Measurements from ENCODE around the gene MRC2.

Gene MRC2

DNA sequence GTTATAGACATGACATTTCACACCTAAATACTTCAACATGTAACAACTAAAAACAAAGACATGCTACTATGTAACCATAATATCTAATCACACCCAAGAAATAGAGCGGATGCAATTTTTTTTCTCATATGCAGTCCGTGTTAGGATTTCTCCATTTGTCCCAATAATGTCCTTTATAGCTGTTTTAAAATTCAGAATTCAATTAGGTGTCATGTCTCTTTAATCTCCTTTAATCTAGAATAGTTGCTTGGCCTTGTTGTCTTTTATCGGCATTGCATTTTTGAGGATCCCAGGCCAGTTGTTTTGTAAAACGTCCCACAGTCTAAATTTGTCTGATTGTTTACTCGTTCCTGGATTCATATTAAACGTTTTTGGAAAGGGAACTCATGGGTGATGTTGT is 14.5 kb downstream of the MRC2 start:
- no peak for DNase-seq

DNA sequence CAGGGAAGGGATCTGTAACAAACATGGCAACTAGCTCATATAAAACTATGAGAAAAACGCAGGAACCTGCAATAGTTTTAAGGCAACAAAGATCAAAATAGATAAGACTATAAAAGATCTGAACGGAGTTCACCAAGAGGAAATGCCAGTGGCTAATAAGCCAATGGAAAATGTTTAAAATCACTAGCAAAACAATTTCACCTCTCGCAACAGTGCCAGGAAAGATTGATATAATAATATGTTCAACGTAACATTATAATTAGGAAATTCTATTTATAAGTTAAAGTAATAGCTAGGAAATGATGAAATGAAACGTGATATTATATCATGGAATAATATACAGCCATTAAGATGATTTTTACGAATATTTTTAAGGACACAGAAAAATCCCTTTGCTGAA is 16.0 kb downstream of the MRC2 start:
- no peak for DNase-seq

DNA sequence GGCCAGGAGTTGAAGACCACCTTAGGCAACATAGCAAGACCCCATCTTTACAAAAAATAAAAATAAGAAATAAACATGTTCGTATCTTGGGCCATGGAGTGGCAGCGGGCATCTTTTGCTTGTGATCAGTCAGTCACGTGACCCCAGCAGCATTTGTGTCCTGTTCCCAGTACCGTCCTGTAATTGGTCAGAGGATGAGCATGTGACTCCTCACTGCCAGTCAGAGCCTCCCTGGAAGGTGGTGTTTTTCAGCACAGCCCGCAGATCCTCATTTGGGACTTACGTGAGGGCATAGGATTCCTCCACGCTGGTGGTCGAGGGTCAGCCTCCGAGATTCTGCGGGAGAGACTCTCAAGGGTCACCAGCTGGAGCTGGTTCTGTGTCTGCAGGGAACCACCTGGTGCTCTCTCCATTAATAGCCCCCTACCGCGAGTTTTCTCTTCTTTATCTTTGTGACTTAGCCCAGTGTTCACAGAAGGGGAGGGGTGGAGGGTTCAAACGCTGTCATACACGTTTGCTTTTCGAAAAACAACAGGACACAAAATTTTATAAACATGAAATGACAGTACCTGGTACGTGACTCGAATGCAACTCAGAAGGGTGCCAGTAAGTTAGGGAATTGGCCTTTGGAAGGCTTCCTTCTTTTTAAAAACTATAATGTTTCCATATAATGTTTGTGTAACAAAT is 17.2 kb downstream of the MRC2 start:
- no peak for DNase-seq

DNA sequence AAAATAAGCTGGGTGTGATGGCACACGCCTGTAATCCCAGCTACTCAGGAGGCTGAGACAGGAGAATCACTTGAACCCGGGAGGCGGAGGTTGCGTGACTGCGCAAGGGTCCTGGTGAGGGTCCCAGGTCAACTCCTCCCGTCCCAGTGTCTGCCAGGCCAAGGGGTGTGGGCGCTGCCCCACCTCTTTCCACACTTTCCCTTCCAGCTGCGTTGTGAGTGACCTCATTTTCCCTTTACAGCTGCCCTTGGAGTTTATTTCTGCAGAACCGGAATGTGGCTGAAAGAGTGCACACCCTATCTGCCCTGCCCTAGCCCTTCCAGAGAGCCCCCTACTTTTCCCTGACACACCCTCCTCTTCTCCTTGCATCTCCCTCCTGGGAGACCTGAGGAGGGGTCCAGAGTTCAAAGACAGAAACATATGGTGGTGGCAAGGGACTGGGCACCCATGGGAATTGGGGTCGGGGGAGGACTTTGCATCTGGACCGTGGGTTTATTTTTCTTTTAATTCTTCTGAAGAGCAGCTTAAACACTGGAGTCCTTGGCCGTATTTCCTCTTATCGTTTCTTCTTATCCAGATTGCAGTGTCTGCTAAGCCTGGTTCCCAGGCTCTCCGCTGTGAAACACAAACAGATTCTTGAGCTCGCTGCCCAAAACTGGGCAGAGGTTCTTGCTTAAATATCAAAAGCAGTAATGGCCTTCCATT is 20.9 kb downstream of the MRC2 start:
- no peak for DNase-seq

DNA sequence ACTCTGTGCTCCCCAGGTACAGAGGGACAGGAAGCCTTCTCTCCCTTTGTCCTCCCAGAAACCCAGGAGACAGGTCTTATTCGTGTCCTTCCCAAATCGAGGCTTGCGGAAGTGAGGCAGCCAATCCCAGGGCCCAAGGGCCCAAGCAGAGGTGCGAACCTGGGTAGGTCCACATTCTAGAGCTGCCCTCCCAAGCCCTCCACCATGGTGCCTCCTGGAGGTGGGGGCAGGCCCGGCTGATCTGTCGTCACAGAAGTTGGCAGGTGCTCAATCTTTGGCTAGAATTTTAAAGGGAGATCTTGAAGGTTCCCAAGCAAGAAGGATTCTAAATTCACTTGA is 21.5 kb downstream of the MRC2 start:
- DNase-seq = no peak

DNA sequence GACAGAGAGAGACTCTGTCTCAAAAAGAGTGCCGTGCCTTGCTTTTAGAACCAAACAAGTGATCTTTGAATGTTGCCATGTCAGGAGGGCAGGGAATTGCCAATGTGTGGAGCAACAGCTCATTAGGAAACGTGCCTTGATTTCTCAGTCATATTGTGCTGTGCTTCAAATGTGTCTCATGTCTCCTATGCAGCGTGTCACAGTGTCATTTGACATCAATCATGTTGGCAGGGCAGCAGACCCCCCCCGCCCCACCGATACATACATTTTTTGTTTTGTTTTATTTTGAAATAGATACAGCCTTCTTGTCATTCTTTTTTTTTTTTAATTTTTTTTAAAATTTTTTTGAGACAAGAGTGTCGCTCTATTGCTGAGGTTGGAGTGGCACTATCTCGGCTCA is 22.1 kb downstream of the MRC2 start:
- DNase-seq = no peak

DNA sequence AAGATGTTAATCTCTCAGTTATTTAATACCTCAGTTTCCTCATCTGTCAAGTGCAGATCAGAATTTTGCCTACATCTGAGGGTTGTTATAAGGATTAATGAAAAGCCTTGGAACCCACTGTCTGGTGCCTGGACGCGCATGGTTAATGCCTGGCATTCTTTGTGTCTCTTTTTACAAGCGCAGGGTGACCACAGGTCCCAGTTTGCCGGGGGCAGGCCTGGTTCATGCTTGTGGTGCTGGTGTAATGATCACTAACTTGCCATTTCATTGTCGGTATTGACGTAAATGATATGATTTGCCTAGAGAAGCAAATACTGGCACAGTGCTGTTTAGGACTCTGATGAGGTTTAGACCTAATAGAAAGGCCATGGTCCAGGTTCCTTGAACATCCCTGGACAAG is 23.1 kb downstream of the MRC2 start:
- no peak for DNase-seq

DNA sequence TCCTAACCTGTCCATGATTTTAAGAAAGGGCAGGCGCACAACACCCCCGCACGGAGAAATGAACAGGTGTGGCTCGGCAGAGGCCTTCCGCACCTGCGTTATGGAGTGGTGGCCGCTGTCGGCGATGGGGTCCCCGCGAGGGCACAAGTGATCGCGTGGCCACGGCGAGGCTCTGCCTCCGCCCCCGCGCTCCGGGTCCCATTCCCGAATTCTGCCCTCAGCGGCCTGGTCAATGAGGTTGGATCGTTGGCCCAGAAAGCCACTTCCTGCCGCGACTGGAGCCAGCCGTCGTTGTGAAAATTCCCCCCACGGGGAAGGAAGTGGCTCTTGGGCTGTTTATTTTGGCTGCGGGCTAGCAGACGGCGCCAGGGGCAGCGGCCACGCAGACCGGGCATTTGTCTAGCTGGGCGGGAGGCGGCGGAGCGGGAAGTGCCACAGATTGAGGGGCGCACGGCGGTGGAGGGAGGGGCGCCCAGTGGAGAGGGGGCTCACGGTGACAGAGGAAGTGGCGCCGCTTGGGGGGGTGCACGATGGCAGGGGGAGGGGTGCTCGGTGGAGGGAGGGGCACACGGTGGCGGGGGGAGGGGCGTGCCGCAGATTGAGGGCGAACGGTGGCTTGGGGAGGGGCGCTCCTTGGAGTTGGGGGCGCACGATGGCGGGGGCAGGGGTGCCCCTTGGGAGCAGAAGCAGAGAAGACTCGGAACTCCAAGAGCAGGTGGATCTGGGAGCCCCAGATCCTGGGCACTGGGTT is 25.0 kb downstream of the MRC2 start:
- peak; percentile 55 to 60 for DNase-seq

DNA sequence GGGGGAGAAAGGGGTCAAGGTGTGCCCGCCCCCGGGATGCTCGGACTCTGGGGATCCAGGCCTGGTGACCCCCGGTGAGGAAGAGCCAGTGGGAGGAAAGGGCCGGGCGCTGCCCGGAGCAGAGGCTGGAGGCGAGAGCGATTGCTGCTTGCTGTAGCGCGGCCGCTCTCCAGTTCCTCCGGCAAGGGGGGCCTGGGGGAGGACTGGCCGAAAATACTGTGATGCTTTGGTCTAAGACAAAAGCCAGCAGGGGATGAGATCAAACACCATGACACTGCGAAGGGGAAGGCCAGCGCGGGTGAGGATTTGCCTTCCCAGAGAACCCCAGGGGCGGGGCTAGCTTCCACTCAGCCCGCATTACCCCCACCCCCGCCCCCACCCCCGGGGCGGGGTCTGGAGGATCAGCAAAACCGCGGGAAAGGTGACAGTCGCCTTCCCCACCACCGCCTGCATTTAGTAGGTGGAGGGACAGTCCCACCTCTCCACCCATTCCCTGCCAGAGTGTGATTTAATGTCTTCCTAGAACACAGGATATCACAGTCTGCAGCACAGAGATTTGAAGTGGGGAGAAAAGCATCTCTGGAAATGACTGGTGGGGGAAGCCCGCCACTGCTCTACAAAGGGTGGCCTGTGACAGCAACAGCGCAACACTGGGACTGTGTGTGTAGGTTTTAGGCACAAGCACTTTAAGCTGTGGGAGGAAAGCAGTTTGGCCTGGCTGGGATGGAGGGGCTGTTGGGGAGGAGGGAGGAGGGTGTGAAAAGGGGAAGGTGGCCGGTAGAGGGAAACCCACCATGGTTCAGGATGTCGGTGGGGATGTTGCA is 25.7 kb downstream of the MRC2 start:
- peak; percentile 42 to 66 for DNase-seq

DNA sequence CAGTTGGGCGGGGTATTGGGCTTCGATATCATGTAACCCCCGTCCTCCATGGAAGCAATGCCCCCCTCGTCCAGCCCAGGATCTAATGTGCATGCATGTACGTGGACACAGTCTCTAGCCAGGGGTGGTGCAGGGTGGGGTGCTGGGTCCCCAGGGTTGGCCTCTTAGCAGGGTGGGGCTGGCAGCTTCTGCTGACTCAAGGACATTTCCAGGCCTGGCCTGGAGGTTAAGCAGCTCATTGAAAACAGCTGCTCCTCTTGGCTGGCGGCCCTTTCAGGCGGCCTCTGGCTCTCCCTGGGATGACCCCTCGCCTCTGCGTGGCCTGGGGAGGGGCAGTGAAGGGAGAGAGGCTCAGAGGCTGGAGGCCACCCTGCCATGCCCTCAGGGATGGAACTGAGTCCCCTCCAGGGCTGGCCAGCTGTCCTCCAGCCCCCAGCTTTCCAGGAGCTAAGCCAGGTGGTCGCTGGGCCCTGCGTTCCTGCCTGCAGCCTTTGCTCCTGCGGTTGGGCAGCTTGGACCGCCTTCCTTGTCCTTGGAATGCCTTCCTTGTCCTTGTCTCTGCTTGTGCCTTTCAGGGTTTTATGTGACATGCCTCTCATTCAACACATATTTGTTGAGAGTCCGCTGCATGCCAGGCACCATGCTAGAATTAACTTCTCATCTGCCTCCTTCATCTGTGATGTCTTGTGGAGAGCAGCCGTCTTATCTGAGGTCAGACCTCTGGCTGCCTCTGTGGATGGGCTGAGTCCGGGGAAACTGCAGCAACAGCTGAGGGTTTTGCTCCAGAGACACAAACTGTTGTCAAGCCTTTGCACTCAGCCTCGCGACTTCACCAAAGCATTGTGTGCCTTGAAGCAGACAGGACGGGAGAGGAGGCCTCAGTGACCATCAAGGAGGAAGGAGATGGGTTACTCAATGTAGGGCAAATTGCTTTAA is 26.6 kb downstream of the MRC2 start:
- DNase-seq = no peak

DNA sequence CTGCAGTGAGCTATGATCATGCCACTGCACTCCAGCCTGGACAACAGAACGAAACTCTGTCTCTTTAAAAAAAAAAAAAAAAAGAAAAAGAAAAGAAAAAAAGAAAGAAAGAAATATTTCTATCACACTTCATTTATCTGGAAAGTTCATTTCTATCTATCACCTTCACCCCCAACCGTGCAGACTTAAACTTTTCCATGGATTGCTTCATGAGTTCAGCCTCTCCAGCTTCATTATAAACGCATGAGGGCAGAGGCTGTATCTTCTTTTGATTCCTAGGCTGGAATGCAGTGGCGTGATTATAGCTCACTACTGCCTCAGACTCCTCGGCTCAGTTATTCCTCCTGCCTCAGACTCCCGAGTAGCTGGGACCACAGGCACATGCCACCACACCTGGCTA is 28.2 kb downstream of the MRC2 start:
- DNase-seq = no peak

DNA sequence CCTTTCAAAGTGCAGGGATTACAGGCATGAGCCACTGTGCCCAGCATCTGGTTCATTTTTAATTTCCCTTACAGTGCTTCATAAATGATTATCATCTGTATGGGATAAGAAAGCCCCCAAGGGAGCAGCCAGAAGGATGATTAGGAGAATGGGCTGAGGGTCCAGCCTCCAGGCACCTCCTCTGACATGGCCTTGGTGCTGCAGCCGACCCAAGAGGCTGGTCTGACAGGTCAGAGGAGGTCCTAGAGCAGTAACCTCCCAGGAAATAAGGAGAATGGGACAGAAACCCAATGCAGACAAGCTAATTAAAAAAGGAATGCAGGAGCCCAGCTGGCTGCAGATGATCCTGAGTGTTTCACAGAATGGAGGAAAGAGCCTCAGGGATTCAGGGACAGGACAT is 29.0 kb downstream of the MRC2 start:
- no peak for DNase-seq

DNA sequence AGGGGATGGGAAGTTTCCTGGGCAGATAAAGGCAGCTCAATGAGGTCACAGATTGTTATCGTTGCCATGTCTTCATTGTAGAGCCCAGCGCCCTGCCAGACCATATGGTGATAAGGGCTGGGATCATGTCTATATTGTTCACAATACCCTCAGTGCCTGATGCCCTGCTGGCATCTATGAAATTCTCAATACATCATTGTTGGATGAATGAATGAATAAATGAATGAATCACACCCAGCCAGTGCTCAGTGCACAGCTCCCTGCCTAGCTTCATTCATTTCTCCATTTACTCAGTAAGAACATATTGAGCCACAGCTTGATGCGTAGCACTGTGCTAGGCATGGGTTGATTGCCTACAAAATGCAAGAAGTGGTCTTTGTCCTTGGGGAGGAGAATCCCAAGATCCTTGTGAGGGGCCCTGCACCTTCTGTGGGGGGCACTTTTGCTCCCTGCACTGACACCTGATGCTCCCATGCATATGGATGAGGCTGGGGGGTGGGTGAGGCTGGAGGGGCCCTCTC is 29.7 kb downstream of the MRC2 start:
- DNase-seq = no peak

DNA sequence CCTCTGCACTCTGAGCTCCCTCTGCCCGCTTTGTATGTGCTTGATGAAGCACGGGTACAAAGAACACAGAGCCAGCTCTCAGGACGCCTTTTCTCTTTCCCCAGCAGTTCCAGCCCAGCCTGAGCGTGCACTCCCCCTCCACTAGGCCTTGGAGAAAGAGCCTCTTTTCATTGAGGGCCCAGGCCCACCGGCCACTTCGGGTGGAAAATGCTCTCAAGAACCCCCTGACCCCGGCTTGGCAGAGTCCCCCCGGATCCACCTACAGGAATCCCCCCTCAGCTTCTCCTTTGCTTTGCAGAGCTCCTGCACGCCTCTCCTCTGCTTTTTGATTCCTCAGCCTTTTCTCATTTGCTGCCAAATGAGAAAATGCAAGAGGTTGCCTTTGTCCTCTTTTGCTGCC is 30.2 kb downstream of the MRC2 start:
- no peak for DNase-seq

DNA sequence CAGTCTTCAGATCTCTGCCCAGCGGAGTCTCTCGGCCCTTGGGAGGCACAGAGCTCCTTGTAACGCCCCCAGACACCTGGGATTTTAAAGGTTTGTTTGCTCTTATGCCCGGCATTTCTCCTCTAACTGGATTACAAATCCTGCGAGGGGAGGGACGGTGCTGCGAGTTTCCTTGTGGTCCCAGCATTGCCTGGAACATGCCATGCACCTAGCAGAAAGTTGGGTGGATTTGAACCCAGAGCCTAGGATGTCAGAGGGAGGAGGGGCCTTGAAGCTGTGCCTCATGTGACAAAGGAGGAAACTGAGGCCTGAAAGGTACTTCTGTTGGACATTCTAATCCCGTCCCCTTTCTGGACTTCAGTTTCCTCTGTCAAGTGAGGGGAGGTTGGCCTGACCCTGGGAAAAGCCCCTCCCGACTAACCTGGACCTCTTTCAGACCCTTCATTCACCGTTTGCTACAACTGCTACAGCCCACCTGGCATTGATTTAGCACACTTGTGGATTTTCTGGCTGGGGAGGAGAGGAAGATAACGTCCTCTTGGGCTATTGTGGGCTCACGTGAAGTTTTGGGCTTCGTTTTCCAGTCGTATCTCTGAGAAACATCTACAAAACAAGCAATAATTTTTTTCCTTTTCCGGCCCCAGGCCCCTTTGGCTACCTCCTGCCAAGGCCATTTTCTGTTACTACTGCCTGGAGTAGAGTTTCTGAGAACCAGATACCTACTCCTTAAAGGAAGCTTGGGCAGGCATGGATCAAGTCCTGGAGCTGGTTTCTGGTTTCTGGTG is 30.9 kb downstream of the MRC2 start:
- DNase-seq = no peak

DNA sequence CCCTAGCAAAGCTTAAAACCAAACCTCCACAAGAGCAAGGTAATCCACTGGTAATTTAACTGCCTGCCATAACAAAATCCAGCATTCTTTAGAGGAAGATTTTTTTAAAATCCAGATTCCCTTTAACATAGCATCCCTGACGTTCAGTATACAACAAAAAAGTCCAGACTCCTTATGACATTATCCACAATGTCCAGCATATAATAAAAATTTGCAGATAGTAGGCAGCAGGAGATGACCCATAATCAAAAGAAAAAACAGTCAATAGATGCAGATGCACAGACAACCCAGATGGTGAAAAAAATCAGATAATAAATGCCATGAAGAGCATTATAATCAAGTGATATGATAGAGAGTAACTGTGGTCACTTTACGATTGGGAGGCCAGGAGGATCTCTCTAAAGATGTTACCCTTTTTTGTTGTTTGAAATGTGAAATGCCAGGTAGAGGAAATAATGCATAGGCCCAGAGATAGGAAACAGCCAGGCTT is 33.2 kb downstream of the MRC2 start:
- no peak for DNase-seq

DNA sequence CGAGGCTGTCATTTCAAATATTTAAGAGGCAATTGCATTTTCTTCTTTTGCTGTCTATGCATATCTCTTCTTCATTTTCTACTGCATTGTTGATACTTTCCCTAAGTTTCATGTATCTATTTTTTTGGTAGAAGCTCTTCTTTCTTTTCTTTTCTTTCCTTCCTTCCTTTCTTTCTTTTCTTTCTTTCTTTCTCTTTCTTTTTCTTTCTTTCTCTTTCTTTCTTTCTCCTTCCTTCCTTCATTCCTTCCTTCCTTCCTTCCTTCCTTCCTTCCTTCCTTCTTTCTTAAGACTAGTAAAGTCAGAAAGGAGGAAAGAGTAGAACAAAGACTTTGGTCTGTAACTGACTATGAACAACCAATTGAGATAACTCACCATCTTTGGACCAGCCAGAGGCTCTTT is 33.9 kb downstream of the MRC2 start:
- no peak for DNase-seq

DNA sequence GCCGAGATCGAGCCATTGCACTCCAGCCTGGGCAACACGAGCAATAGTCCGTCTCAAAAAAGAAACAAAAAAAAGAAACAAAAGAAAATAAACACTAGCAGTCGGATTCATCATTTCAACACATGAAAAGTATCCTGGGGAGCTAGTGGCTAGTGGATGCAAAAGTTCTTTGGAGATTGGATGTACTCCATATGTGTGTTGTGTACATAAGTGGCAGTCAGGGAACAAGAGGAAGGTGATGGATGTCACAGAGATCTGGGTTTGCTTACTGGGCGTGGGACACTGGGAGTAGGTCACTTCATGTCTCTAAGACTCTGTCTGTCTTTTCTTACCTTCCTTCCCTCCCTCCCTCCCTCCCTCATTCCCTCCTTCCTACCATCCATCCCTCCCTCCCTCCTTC is 35.4 kb downstream of the MRC2 start:
- no peak for DNase-seq

DNA sequence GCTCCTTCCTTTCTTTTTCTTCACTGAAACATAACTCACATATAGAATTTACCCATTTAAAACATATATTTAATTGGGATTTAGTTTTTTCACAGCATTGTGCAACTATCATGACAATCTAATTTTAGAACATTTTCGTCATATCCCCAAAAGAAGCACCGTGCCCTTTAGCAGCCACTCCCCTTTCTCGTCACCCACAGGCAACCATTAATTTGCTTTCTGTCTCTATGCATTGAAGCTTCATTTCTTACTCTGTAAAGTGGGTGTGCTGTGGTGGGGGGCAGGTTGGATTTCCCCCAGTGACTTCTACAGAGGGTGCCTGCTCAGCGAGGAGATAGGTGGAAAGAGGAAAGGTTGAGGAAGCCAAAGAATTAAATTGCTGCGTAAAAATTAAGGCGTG is 35.8 kb downstream of the MRC2 start:
- DNase-seq = no peak

DNA sequence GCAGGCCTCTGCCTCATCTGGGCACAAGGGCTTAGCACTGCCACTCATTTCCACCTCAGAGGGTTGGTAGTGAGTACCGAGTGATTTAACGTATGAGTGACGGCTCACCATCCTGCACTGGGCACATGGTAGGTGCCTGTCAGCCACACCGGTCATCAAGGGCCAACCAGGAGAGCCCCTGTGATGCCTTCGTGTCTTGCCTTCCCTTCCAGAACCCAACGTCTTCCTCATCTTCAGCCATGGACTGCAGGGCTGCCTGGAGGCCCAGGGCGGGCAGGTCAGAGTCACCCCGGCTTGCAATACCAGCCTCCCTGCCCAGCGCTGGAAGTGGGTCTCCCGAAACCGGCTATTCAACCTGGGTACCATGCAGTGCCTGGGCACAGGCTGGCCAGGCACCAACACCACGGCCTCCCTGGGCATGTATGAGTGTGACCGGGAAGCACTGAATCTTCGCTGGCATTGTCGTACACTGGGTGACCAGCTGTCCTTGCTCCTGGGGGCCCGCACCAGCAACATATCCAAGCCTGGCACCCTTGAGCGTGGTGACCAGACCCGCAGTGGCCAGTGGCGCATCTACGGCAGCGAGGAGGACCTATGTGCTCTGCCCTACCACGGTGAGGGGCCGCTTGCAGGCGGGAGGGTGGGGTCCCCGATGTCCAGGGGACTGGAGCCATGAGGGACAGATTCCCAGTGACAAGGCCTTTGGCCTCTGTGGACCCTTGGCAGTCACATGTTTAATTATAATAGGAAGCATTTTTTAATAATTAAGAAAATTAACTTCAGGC is 37.1 kb downstream of the MRC2 start:
- DNase-seq = no peak
